Testis (tissue), 3 donors: ENCODE measurements around the gene KY. TPM values are rescaled to one million over a fixed set of nuclear protein-coding genes. Genes with fewer than 3 reads are reported as not detected.

ENCODE experiments used
- DNase-seq: peaks from one replicate; pipeline ENCODE4 v3.0.0-alpha.2; 2019
- H3K27ac ChIP-seq, 2 donors: fragments of 200-600 bp; sonication (generic); one replicate each; pipeline ENCODE4 v1.5.1; 2019
- H3K27me3 ChIP-seq: fragments of 200-600 bp; sonication (generic); one replicate; pipeline ENCODE4 v1.5.1; 2019
- H3K36me3 ChIP-seq: fragments of 200-600 bp; sonication (generic); one replicate; pipeline ENCODE4 v1.5.1; 2017; ENCODE audit warnings: low read depth; ENCODE audit errors: missing control alignments
- H3K4me1 ChIP-seq: fragments of 200-600 bp; sonication (generic); one replicate; pipeline ENCODE4 v1.5.1; 2019
- H3K4me3 ChIP-seq, 2 donors: fragments of 200-600 bp; sonication (generic); one replicate each; pipeline ENCODE4 v1.5.1; 2017 to 2019
- H3K9me3 ChIP-seq: fragments of 200-600 bp; sonication (generic); one replicate; pipeline ENCODE4 v1.5.1; 2017
- CTCF ChIP-seq, 3 experiments: fragments of 450-650 bp in 2 of 3; fragments of 200-600 bp in 1 of 3; sonication (generic) in 1 of 3; IDR thresholded peaks; one replicate each; pipeline ENCODE4 v1.5.1; 2016 to 2019; ENCODE audit warnings: antibody characterized with exemption in 3 of 3, mild to moderate bottlenecking in 2 of 3, moderate library complexity in 1 of 3
- POLR2A ChIP-seq: fragments of 450-650 bp; IDR thresholded peaks from one replicate; pipeline ENCODE4 v1.6.1; 2017; ENCODE audit warnings: antibody characterized with exemption, mild to moderate bottlenecking, moderate library complexity
- WGBS, 2 donors: methylation state at CpG; one replicate each; pipeline ENCODE4 v1.1.5; 2018; 5-methylcytosine and 5-hydroxymethylcytosine counted together
- intact Hi-C: fragments of 100-400 bp; cut with DNase I; formaldehyde crosslinking; loops from one replicate; pipeline ENCODE4 v1.15.1; 2023; ENCODE audit warnings: low total_unique reads
- polyA plus RNA-seq: library from polyadenylated mRNA; stranded (reverse); fragments of 350-450 nt; fragmentation: Illumina TruSeq; extraction: RNeasy Lipid Tissue Mini Kit (QIAGEN cat#74804); gene quantifications from one replicate; pipeline ENCODE4 v1.2.3, GENCODE V29; 2014; ENCODE audit warnings: low read depth, low replicate concordance; ENCODE audit not compliant: insufficient read depth
- total RNA-seq, 2 donors: library from RNA; depleted of rRNA; stranded (reverse); fragments of >200 nt; gene quantifications; one replicate each; pipeline ENCODE4 v1.2.3, GENCODE V29; 2016

The KY gene
- total and polyA plus RNA-seq, 3 donors from 2014 or later: 0.37 to 2.4 (median 0.71) TPM

GRCh38 chr3:134603480-134603879, 47.3 kb downstream of the KY start:
- DNase-seq: no peak
- H3K36me3 ChIP-seq: no peaks in the 10 kb centered on the region
- no peaks in the 10 kb centered on the region for H3K9me3 ChIP-seq
- intact Hi-C loops: no loop called here
- TF ChIP-seq CTCF (IDR thresholded peaks at IDR 0.05) (no peak), POLR2A (no peak)
- no peak overlapping the region for H3K4me3 ChIP-seq
- H3K27me3 ChIP-seq: no peaks in the 10 kb centered on the region
- WGBS, 2 donors: 68 to 75% methylated on average over 1 to 4 of the region's 4 CpGs
- no peak overlapping the region for H3K27ac ChIP-seq
- peaks cover 6% of the 10 kb centered on the region for H3K4me1 ChIP-seq

GRCh38 chr3:134602440-134602814, 48.4 kb downstream of the KY start:
- DNase-seq: no peak
- intact Hi-C loops: no loop called here

GRCh38 chr3:134601539-134602439, 49.0 kb downstream of the KY start:
- Histone ChIP-seq H3K4me3 (peak overlapping the region in 1 of 2 donors; percentile 24), H3K4me1 (peaks cover 6% of the 10 kb centered on the region), H3K36me3 (no peaks in the 10 kb centered on the region), H3K27me3 (no peaks in the 10 kb centered on the region), H3K27ac (no peak overlapping the region), H3K9me3 (no peaks in the 10 kb centered on the region)
- TF ChIP-seq CTCF (IDR thresholded peaks at IDR 0.05) (no peak), POLR2A (no peak)
- intact Hi-C loops: no loop called here
- WGBS, 2 donors: 44 to 58% methylated on average over 9 to 19 of the region's 19 CpGs
- DNase-seq: peak; percentile 78

More at GRCh38 chr3:134602440-134602814, 48.4 kb downstream of the KY start:
- no peaks in the 10 kb centered on the region for H3K36me3 ChIP-seq
- WGBS, 2 donors: 54 to 67% methylated on average over 6 of the region's 6 CpGs
- H3K4me1 ChIP-seq: peaks cover 6% of the 10 kb centered on the region
- H3K27ac ChIP-seq: no peak overlapping the region
- no peaks in the 10 kb centered on the region for H3K27me3 ChIP-seq
- H3K4me3 ChIP-seq: no peak overlapping the region
- TF ChIP-seq POLR2A (no peak), CTCF (IDR thresholded peaks at IDR 0.05) (no peak)
- H3K9me3 ChIP-seq: no peaks in the 10 kb centered on the region

- no peak for TF ChIP-seq POLR2A
- peak; percentile 57 to 91 (median 86) for TF ChIP-seq CTCF (IDR thresholded peaks at IDR 0.05)
- H3K27ac ChIP-seq: no peak overlapping the region
Measured at GRCh38 chr3:134600685-134601463, 49.9 kb downstream of the KY start.

More at GRCh38 chr3:134600685-134601463, 49.9 kb downstream of the KY start:
- Histone ChIP-seq H3K4me3 (peak overlapping the region in 1 of 2 donors; percentile 24), H3K36me3 (no peaks in the 10 kb centered on the region), H3K4me1 (peaks cover 6% of the 10 kb centered on the region), H3K27me3 (no peaks in the 10 kb centered on the region), H3K9me3 (no peaks in the 10 kb centered on the region)
- DNase-seq: peak; percentile 79
- WGBS, 2 donors: 7 to 9% methylated on average over 31 of the region's 31 CpGs
- intact Hi-C loops: no loop called here
